Measurements from ENCODE around the gene GPX2.

Gene GPX2

DNA sequence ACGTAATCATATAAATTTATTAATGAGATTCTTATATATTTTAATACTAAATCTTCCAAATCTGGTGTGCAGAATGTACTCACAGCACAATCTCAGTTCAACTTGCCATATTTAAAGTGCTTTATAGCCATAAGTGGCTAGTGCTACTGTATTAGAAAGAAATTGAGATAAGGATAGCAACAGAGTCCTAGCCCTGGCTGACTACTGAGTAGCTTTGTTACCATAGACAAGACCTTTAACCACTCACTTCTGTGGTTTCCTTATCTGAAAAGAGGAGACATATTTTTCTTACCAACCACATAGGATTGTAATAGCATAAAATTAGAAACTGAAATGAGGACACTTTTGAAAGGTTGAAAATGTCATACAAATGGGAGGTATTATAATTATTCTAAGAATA, 30.3 kb downstream of the GPX2 start:
- DNase-seq, result no peak

GRCh38 chr14:64910847-64911495, 31.6 kb downstream of the GPX2 start:
- DNase-seq, result peak; percentile 35

DNA sequence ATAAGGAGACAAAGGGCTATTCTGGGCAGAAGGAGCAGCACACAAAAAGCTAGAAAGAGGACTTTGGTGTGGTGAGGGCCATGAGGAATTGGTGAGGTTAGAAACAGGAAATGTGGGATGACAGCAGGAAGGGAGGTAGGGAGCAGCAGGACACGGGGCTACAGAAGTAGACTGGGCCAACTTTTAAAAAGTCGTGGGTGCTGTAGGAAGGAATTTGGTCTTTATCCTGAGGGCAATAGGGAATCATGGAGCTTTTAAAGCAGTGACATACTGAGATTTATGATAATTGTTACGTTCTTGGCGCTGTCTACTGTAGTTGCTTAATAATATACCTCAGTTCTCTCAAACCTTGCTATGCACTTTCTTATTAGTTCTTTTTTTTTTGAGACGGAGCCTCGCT, 36.5 kb downstream of the GPX2 start:
- DNase-seq, result no peak

GRCh38 chr14:64899958-64900357, 42.6 kb downstream of the GPX2 start:
- DNase-seq, result no peak

DNA sequence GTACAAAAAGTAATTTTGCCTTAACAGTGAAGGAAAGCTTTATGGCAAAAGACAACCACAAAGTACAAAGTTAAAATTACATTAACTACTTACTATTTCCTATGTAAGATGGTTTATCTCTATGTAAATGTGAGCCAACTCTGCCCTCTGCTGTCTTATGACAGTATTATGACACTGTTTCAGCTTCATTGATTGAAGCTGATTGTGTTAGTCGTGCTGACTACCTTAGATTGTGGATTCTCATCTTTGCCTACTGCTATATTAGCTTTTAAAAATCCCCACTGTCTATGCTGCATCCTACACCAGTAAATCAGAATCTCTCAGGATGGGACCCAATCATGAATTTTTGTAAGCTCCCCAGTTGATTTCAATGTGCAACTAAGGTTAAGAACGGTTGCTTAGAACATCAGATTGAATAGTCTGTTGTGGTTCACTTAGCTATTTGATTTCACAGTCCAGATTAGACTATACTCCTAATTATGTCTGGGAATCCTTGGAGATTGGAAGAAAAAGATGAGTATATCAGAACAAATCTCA, 50.6 kb downstream of the GPX2 start:
- peak; percentile 70 to 76 (median 72) for DNase-seq

DNA sequence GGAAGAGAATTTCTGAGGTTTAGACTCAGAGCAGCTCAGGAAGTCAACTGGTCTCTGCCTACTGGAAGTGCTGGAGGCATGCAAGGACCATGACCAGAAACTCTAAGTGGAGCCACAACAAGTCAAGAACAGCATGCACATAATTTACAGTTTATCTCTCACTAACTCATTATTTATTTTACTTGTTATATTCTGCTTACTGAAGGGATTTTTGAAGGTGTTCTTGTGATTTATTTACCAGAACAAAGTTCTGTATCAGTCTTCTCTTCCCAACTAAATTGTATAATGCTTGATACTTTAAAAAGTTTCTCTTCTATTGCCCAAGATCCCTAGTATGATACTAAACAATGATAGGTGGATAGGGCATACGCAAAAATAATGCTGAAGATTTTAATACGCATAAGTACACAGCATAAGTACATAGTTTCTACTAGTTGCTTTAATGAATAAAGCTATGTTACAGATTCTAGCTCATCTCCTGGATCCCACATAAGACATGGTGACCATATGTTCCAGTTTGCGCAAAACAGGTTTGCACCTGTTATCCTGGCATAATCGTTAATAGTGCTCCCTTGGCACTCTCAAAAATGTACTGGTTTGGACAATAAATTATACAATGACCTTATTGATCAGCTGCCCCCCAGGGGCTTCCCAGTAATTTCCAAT, 51.2 kb downstream of the GPX2 start:
- DNase-seq, result no peak

DNA sequence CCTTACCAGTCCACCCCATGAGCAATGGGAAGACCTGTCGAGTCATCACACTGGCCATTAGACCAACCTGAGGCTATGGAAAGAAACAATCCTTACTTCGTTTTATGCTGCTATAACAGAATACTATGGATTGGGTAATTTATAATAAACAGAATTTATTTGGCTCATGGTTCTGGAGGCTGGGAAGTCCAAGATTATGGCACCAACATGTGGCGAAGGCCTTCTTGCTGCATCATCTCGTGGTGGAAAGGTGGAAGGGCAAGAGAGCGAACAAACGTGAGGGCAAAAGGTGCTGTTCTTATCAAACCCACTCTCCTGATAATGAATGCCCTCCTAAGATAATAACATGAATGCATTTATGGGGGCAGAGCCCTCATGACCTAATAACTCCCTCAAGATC, 53.2 kb downstream of the GPX2 start:
- no peak for DNase-seq
